Stimulated activated CD8-positive, alpha-beta memory T cell treated with anti-CD3 and anti-CD28 coated beads, Interleukin-7, amount 100 ng/mL, for 24 hours (primary cell): ENCODE results near the gene DNER.

Source experiments
- DNase-seq: peaks from one replicate; pipeline ENCODE4 v3.0.0-alpha.2; 2020; ENCODE audit warnings: low read depth

The DNER gene

DNA sequence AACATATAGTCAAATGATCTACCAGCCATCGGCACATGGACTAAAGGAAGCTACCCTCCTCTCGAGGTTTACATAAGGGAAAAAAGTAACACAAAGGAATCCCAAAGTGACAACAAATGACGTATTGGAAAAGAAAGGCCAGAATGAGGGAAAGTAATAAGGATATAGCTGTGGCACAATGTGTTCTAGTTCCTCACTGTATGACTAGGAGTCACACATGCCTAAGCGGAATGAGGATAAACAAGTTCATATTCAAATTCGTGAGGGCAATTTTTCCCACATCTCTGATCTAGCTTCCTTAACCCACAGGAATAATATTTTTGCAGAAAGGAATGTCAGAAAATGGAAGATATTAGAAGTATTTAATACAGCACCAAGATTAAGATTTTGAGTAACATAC lies 281.0 kb downstream of the DNER start:
- no peak for DNase-seq

DNA sequence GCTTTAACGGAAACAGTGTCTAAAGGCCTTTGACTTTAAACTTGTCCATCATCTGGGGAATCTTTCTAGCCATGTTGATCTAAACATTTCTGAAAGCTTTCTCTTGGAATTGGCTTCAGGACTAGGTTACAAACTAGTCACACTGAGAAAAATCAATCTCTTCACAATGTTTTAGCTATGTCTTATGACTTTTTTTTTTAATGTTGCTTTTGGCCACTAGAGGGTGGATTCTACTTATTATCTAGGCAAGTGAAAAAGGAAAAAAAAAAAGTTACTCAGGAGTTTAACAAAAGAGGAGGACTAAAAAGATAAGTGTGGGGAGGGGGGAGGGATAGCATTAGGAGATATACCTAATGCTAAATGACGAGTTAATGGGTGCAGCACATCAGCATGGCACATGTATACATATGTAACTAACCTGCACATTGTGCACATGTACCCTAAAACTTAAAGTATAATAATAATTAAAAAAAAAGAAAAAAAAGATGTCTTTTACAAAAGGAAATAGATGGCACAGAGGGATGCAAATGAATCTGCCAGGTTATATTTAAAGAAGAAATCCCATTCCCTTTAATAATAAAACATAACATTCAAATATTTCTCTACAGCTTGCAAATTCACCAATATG lies 282.9 kb downstream of the DNER start:
- DNase-seq, result no peak

GRCh38 chr2:229429589-229429988 lies 284.8 kb downstream of the DNER start:
- DNase-seq, result no peak

- DNase-seq, result no peak
Observed at GRCh38 chr2:229426464-229426863, 287.9 kb downstream of the DNER start.

GRCh38 chr2:229425598-229425997 lies 288.8 kb downstream of the DNER start:
- DNase-seq, result no peak

DNA sequence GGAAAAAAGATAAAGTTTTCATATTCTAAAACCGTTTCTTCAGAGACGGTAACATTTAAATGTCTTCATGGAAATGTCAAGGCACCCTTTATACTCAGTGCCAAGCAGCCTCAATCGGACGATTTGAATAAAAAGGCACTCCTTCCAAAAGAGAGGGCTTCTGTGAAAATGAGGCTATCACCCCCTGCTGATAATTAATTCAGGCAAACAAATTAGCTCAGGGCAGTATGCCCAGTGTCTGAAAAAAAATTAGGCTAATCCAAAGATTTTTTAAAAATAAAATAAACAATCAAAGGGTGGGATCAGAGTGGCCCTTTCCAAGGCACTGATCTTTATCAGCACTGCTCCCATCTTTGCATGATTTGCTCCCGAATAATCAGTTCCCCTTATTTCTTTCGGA lies 292.3 kb downstream of the DNER start:
- no peak for DNase-seq

- DNase-seq, result no peak
Observed at GRCh38 chr2:229419158-229419557, 295.2 kb downstream of the DNER start.

GRCh38 chr2:229417916-229418315 lies 296.4 kb downstream of the DNER start:
- DNase-seq, result no peak

DNA sequence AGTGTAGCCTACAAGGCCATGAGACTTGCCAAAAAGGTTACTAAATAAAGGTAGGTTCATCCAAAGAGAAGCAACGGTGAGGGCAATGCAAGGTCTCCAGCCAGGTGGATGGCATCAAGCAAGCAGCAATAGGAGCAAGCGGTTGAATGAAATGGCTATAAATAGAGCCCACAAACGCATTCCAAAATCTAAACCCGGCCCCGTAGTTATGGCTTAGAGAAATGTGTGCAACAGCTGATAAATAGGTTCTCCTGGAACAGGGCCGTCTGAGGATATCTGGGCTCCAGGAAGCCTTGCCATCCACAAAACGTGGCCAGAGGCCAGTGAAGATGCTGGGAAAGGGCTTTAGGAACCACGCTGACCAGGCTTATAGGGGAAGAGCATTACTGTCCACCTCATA lies 297.2 kb downstream of the DNER start:
- DNase-seq, result no peak

DNA sequence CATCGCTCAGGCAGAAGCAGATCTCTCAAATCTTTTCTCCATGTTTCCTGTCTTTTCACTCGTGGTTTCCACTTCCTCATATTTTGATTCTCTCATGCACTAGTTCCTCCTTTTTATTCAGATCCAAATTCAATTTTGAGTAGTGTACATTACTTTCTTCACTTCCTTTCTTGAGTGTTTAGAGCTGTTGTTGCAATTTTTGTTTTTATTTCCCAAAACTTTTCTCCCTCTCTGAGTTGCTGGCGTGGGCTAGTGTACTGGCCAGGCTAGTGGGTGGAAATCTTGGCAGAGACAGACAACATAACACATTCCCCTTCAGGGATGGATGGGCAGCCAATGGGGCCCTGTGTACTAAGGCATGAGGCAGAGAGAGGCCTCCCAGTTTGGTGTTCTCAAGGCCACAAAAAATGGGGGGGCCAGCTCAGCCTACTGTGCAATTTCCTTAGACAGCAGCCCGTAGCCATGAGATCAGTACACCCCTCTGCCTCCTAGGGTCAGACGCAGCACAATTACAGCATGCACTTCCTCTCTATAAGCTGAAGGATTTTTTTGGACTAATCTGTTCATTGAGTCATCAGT lies 298.1 kb downstream of the DNER start:
- DNase-seq, result no peak

DNA sequence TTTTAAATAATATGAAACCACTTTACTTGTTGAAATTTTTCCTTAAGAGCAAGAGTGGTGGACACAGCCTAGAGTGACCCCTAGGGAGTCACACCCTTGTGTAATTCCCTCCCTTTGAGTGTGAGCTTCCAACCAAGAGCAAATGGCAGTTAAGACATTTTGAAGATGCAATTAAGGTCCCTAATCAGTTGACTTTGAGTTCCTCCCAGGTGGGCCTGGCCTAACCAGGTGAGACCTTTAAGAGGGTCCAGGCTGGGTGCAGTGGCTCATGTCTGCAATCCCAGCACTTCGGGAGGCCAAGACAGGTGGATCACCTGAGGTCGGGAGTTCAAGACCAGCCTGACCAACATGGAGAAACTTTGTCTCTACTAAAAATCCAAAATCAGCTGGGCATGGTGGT lies 299.7 kb downstream of the DNER start:
- no peak for DNase-seq

DNA sequence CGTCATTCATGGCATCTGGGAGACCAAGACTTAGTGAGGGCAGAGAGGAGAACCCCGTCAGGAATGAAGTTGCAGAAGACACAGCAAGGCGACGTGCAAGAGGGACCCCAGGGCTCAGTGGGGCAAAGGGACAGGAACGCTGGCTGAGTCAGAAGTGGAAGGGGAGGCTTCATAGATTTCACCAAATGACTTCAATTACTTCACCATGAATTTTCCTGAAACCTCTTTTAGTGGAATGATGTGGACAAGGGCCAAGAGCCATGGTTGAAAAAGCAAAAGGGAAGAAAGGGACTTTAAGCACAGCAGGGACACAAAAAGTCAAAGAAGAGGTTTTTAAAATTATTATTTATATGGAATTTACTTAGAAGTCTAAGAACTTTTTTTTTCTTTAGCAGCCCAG lies 301.7 kb downstream of the DNER start:
- DNase-seq, result no peak

- DNase-seq, result no peak
Observed at GRCh38 chr2:229410946-229411345, 303.4 kb downstream of the DNER start.

DNA sequence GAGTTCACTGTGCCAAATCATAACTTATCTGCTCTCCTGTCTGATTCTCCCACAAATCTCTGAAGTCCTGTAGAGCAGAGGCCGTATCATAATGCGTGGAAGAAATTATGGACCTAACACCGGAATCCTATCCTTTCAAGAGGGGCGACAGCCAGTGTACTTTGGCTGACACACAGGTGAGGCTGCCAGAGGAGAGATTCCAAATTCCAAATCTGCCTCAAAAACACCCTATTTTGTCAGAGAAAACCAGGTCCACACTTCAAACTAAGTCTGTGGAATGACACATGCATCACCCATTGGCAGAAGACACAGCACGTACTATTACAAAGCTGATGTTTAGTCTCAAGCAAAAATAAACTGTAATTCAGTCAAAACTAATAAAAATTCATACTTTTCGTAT lies 304.1 kb downstream of the DNER start:
- no peak for DNase-seq

DNA sequence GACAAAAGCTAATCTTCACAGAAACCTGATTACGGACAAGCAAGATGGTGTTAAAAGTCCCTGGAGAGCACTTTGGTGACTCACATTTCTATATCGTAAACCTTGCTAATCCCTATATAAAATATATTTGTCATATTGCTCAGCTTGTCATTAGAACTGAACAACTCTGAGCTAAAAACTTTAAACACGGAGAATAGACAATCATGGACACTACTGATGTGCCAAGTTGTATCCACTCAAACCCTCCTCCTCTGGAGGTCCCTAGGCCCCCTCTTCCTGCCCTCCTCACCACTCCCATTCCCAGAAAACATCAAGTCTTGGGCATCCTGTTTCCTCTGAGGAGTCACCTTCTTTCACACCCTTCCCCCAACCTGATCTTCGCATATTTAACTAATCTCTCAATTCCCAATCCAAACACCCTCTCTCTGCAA lies 304.6 kb downstream of the DNER start:
- DNase-seq, result no peak

GRCh38 chr2:229408962-229409361 lies 305.4 kb downstream of the DNER start:
- DNase-seq, result no peak

DNA sequence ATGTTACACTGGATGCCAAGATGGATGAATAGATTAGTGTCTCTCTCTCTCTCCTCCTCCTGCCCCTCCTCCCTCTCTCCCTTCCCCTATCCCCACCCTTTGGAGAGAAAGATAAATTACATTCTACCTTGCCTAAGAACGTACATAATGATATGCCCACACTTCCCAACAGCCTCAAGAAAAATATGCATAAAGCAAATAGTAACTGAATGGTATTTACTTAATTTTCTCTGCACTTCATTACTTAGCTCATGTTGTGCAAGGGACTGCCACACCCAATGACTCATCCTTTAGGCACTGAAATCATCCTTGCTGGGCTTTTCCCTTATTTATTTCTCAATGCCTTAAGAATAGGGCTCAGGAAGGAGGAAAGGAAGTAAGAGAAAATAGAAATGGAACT lies 306.0 kb downstream of the DNER start:
- DNase-seq, result no peak

DNA sequence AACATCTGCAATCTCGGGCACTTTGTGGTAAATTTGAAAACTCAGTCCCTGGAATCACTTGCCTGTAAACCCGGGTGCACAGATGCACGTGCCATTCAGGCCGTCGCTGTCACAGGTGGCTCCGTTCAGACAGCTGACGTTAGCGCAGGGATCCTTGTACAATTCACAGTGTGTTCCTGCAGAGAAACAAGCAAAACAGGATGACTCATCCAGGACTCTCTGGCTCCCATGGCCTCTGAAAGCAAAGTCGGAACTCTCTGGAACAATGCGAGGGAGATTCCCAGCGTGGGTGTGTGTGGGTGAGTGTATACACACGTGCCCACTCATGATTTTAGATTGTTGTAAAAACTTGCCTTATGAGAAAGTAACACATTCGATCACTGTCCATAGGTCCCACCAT lies 307.2 kb downstream of the DNER start:
- DNase-seq, result no peak

DNA sequence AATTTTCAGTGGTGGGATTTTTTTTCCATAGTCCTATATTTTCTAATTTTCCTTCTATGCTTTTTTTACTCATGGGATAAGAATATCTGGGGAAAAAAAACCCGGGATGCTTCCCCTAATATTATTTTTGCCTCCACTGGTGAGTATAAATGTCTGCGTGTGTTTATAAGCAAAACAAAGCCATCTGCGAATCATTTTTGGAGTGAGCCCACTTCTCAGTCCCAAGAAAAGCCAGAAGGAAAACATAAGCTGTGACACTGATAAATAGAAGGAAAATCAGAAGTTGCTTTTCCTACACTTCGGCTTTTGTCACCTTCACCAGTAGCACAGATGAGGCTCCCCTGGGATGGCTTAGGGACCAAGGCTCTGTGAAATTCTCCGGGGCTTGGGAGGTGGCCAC lies 308.6 kb downstream of the DNER start:
- no peak for DNase-seq

GRCh38 chr2:229403296-229403695 lies 311.1 kb downstream of the DNER start:
- no peak for DNase-seq

DNA sequence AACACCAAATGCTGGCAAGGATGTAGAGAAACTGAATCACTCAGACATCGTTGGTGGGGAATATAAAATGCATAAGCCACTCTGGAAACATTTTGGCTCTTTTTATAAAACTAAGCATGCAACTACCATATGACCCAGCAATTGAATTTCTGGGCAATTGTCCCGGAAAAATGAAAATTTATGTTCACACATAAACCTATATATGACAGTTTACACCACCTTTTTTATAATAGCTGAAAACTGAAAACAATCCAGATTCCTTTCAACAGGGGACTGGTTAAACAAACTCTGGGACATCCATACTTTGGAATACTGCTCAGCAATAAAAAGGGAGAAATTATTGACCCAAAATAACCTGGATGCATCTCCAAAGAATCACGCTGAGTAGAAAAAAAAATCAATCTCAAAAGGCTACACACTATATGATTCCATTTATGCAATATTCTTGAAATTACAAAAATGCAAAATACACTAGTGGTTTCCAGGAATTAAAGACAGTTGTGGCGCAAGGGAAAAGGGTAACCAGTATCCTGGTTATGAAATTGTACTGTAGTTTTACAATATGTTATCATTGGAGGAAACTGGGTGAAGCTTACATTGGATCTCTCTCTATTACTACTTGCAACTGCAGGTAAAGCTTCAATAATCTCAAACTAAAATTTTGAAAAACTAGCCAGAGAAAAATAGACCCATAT lies 313.0 kb downstream of the DNER start:
- no peak for DNase-seq

- DNase-seq, result no peak
Observed at GRCh38 chr2:229393926-229394325, 320.4 kb downstream of the DNER start.

GRCh38 chr2:229392196-229392595 lies 322.2 kb downstream of the DNER start:
- DNase-seq, result no peak

GRCh38 chr2:229388731-229389130 lies 325.6 kb downstream of the DNER start:
- DNase-seq, result no peak
